WI38 (cell line): ENCODE data around the gene SERTAD1.
"Not testable (repeated sequence)": the region's sequence is repeated elsewhere in the genome, so short reads cannot be mapped to it uniquely, and the experiment has no call there.

Experiments
- H3K4me3 ChIP-seq: 2 replicates; pipeline ENCODE4 v1.5.1; 2011; ENCODE audit warnings: low read depth, mild to moderate bottlenecking, control low read depth, low read length
- TF ChIP-seq, protein P1 (sequence below): IDR thresholded peaks from 2 replicates; pipeline ENCODE4 v1.5.1; 2012; ENCODE audit warnings: low read depth, mild to moderate bottlenecking, control low read depth, low read length

The SERTAD1 gene

DNA sequence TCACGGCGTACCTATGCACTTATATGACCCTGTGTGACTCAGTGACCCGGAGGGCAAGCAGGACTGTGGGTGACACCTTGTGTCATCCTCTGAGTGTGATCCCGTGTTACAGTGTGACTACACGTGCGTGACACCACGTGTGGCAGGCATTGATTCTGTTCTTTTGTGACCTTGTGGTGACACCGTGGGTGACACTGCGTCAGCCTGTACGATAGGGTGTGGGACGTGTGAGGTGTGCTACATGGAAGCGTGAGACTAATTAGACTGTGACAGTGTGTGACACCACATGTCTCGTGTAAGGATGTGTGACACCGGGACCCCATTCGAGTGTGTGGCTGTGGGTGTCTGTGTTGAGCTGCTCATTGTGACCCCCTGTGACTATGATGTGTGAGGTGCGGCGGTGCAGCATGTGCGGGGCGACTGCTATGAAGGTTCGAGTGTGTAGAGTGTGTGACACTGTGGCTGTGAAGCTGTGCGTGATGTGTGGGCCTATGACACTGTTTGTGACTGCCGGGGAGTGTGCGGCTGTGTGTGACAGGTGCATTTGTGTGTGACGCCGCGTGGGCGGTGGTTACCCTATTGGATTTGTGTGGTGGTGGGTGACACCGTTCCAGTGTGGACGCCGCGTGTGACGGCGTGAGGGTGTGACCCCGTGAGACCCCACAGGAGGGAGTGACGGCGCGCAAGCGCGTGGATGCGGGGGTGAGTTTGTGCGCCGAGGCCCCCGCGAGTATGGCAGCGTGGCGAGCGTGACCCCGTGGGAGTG lies 40.6 kb upstream of the SERTAD1 start:
- H3K4me3 ChIP-seq: peak overlapping the region; percentile 48
- TF ChIP-seq, protein P1, sequence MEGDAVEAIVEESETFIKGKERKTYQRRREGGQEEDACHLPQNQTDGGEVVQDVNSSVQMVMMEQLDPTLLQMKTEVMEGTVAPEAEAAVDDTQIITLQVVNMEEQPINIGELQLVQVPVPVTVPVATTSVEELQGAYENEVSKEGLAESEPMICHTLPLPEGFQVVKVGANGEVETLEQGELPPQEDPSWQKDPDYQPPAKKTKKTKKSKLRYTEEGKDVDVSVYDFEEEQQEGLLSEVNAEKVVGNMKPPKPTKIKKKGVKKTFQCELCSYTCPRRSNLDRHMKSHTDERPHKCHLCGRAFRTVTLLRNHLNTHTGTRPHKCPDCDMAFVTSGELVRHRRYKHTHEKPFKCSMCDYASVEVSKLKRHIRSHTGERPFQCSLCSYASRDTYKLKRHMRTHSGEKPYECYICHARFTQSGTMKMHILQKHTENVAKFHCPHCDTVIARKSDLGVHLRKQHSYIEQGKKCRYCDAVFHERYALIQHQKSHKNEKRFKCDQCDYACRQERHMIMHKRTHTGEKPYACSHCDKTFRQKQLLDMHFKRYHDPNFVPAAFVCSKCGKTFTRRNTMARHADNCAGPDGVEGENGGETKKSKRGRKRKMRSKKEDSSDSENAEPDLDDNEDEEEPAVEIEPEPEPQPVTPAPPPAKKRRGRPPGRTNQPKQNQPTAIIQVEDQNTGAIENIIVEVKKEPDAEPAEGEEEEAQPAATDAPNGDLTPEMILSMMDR: no peak

DNA sequence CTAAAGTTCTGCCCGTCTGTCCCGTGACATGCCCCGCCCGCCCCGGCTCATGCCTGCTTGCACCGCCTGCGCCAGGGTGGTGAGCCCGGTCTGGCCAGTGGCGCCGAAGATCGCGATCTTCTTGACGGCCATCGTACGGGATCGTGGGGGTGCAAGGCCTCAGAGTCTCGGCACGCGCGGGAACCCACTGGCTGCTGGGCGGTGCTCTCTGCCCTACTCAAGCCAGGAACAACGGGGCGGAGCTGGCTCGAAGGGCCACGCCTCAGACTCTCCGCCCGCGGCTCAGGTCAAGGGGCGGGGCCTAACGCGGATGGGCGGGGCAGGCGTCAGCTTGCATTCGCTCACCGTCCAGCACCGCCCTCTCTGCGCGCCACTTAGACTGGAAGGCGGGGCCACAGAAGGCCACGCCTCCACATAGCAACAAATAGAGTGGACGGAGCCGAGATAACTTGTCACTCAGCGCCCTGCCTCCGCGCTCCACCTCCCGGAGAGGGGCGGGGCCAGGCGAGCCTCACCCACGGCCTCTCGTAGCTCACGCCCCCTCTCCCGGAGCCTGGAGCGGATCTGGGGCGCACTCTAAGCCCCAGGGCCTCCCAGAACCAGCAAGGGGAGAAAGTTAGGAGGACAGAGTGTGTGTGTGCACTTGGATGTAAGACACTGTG lies 39.9 kb upstream of the SERTAD1 start, which contains the start of gene BLVRB:
Gene BLVRB (minus strand): TSS at position 189 of the 662 bp plus-strand sequence. CDS start 57 bp downstream, at position 132.
- peak within 1 kb of the TSS; percentile 78 for H3K4me3 ChIP-seq
- TF ChIP-seq, protein P1: no peak

DNA sequence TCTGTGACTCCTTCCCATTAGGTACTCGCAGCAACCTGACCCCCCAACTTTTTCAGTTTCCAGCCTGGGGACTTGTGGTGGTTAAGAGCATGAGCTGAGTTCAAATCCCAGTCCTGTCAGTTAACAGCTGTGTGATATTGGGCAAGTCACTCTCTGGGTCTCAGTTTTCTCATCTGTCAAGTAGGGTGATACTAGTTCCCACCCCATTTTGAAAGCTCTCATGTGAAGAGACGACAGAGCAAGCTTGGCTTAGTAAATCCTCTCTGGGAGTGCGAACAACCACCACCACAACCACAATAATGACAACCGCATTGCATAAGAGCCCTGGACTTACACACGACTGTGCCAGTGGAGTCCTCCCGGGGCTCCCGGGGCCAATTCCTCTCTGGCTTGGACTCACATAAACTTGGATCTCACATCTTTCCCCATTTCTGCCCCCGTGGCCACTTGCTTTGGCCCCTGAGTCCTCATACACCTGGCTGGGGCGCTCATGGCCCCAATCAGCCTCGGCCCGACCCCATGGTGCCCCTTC lies 39.3 kb upstream of the SERTAD1 start:
- TF ChIP-seq, protein P1: no peak
- H3K4me3 ChIP-seq: peak overlapping the region; percentile 78

DNA sequence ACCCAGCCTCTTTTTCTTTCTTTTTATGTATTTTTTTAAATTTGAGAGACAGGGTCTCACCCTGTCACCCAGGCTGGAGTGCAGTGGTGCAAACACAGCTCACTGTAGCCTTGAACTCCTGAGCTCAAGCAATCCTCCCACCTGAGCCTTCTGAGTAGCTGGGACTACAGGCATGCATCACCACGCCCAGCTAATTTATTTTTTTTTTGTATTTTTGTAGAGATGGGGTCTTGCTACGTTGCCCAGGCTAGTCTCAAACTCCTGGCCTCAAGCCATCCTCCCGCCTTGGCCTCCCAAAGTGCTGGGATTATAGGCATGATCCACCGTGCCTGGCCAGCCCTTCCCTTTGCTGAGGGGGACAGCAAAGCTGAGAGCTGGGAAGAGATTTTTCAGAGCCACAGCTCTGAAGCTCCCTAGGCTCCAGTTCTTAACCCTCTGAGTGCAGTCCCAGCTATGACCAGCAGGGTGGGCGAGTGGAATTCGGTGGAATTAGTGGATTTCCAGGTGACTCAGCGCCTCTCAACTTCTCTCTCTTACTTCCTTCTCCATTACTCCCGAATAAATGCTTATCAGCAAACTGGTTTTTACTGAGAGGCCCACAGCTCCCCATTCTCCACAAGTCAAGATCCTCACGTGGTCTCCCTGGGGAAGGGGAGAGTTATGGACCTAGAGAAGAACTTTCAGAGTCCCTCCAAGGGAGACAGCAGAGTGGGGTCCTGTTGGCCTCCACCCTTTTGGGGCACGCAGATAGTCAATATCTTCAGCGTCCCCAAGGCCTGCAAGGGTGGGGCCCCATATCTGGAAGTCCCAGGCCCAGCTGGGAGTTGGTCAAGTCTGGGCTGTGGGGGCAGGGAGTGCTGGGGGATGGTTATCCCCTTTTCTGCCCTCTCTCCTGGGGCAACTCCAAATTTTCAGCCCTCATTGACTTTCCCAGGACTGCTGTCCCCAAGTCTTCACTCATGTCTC lies 38.5 kb upstream of the SERTAD1 start:
- TF ChIP-seq, protein P1: peak; percentile 91
- H3K4me3 ChIP-seq: peak overlapping the region; percentile 78

DNA sequence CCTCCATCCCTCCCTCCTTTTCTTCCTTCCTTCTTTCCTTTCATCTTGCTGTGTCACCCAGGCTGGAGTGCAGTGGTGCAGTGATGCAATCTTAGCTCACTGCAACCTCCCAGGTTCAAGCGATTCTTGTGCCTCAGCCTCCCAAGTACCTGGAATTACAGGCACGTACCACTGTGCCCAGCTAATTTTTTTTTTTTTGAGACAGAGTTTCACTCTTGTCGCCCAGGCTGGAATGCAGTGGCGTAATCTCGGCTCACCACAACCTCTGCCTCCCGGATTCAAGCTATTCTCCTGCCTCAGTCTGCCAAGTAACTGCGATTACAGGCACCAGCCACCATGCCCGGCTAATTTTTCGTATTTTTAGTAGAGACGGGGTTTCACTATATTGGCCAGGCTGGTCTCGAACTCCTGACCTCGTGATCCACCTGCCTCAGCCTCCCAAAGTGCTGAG lies 37.8 kb upstream of the SERTAD1 start:
- H3K4me3 ChIP-seq: not testable (repeated sequence)

DNA sequence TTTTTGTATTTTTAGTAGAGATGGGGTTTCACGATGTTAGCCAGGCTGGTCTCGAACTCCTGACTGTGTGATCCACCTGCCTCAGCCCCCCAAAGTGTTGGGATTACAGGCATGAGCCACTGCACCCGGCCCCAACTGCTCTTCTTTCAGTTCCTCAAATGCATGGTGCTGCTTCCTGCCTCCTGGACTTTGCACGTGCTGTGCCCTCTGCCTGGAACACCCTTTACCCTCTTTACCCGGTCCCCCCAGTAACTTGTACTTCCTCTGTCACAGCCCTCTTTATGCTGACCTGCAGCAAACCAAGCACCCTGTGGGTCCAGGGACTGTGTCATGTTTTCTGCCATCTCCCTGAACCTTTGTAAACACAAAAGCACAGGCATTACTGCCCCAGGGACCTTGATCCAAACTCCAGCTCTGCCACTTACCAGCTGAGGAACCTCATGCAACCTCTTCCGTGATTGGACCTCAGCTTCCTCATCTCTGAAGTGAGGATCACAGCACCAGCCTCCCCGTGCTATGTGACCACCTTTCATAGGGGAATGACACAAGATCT lies 36.0 kb upstream of the SERTAD1 start:
- H3K4me3 ChIP-seq: no peak overlapping the region
- TF ChIP-seq, protein P1: no peak

DNA sequence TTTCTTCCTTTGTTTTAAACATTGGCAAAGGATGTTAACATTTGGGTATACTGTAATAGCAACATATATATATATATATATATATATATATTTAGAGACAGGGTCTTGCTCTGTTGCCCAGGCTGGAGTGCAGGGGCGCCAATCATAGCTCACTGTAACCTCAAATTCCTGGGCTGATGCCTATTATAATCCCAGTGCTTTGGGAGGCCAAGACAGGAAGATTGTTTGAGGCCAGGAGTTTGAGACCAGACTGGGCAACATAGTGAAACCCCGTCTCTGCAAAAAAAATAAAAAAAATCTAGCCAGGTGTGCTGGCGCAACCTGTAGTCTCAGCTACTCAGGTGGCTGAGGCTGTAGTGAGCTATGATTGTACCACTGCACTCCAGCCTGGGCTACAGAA lies 34.4 kb upstream of the SERTAD1 start:
- H3K4me3 ChIP-seq: no peak overlapping the region
- TF ChIP-seq, protein P1: no peak
